Esophagus squamous epithelium (tissue), 4 donors: Measurements from ENCODE around the gene LGALS1.

Experiments used
- CTCF ChIP-seq, 6 experiments: fragments of 450-650 bp in 4 of 6; fragments of 200-600 bp in 2 of 6; sonication (generic) in 2 of 6; IDR thresholded peaks; one replicate each; pipeline ENCODE4 v1.5.1; 2016 to 2019; ENCODE audit warnings: antibody characterized with exemption in 6 of 6, mild to moderate bottlenecking in 4 of 6, moderate library complexity in 4 of 6
- POLR2A ChIP-seq, 4 donors: fragments of 450-650 bp; IDR thresholded peaks; one replicate each; pipeline ENCODE4 v1.6.1; 2017; ENCODE audit warnings: antibody characterized with exemption in 4 of 4, mild to moderate bottlenecking in 4 of 4, moderate library complexity in 3 of 4

GRCh38 chr22:37684803-37685615 is 9.6 kb downstream of the LGALS1 start:
- no peak for TF ChIP-seq POLR2A (IDR thresholded peaks at IDR 0.05)
- TF ChIP-seq CTCF (IDR thresholded peaks at IDR 0.05): no peak
